ENCODE measurements around the gene EBPL. TPM values are rescaled to one million over a fixed set of nuclear protein-coding genes. Genes with fewer than 3 reads are reported as not detected.
A peak's percentile ranks its signal among the peaks of the same experiment; 100 is the strongest.

EBPL gene
- total and polyA plus RNA-seq, 11 donors: 3.2 to 13.8 (median 5.8) TPM

DNA sequence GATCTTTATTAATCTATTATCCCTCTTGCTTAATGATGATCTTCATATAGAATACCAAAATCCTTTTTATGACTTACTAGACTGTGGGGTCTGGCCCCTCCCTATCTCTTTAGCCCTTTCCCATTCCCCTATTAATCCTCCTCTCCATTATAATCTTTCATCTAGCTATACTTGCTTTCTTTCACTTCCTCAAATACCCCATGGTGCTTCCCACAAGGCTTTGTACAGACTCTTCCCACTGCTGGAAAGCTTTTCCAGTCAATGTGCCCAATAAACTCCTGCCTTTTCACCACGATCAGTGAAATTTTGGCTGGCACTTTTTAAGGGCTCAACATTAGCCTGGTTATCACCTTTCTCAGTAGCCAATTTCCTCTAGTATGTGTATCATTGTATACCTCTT lies 3.2 kb upstream of the EBPL start:
- H3K4me3 ChIP-seq: no peak overlapping the region
- no peak for ATAC-seq
- H3K36me3 ChIP-seq: peaks cover 0 to 14% (median 1%) of the 10 kb centered on the region in 9 donors
- intact Hi-C loops (cut with DNase I): loop anchor here in 7 of 10 donors (2.0 to 10.0 kb wide), 3 partner anchors 28 to 98 kb away; partner anchors contain the start of gene KPNA3 (in 5 of the 7)
- TF ChIP-seq POLR2A (IDR thresholded peaks at IDR 0.05): no peak
- TF ChIP-seq, protein P1, sequence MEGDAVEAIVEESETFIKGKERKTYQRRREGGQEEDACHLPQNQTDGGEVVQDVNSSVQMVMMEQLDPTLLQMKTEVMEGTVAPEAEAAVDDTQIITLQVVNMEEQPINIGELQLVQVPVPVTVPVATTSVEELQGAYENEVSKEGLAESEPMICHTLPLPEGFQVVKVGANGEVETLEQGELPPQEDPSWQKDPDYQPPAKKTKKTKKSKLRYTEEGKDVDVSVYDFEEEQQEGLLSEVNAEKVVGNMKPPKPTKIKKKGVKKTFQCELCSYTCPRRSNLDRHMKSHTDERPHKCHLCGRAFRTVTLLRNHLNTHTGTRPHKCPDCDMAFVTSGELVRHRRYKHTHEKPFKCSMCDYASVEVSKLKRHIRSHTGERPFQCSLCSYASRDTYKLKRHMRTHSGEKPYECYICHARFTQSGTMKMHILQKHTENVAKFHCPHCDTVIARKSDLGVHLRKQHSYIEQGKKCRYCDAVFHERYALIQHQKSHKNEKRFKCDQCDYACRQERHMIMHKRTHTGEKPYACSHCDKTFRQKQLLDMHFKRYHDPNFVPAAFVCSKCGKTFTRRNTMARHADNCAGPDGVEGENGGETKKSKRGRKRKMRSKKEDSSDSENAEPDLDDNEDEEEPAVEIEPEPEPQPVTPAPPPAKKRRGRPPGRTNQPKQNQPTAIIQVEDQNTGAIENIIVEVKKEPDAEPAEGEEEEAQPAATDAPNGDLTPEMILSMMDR (IDR thresholded peaks at IDR 0.05): no peak
- WGBS, 4 donors: 84 to 92% (median 85%) methylated on average over 1 of the region's 1 CpG
- peaks cover 0 to 15% (median 6%) of the 10 kb centered on the region in 12 donors for H3K4me1 ChIP-seq
- DNase-seq: no peak
- H3K27ac ChIP-seq: no peak overlapping the region
- no peaks in the 10 kb centered on the region for H3K9me3 ChIP-seq
- no peaks in the 10 kb centered on the region for H3K27me3 ChIP-seq

DNA sequence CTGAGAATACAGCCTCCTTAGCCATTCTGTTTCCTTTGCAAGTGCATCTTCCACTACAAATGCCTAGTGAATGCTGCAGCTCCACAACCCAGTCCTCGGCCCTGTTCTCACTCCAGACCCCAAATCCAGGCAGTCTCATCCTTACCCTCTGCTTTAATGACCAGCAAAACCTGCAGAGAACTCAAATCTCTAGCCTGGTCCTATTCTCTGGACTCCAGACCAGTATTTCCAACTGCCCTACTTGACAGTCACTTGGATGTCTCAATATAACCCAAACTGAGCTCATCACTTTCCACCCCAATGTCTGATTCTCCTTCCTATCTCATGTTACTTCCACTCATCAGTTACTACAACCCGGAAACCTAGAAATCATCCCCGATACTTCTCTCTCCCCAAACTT lies 2.6 kb upstream of the EBPL start:
- no peak for ATAC-seq
- DNase-seq: no peak
- Histone ChIP-seq H3K27me3 (no peaks in the 10 kb centered on the region), H3K27ac (no peak overlapping the region), H3K9me3 (no peaks in the 10 kb centered on the region), H3K4me1 (peaks cover 0 to 15% (median 6%) of the 10 kb centered on the region in 12 donors), H3K4me3 (no peak overlapping the region), H3K36me3 (peaks cover 0 to 14% (median 0%) of the 10 kb centered on the region in 9 donors)
- intact Hi-C loops (cut with DNase I): loop anchor here in 7 of 10 donors (2.0 to 10.0 kb wide), 3 partner anchors 29 to 98 kb away; partner anchors contain the start of gene KPNA3 (in 5 of the 7)
- WGBS, 4 donors: 78 to 82% (median 79%) methylated on average over 3 of the region's 3 CpGs
- TF ChIP-seq, protein P1 (IDR thresholded peaks at IDR 0.05): no peak
- TF ChIP-seq POLR2A (IDR thresholded peaks at IDR 0.05): no peak

DNA sequence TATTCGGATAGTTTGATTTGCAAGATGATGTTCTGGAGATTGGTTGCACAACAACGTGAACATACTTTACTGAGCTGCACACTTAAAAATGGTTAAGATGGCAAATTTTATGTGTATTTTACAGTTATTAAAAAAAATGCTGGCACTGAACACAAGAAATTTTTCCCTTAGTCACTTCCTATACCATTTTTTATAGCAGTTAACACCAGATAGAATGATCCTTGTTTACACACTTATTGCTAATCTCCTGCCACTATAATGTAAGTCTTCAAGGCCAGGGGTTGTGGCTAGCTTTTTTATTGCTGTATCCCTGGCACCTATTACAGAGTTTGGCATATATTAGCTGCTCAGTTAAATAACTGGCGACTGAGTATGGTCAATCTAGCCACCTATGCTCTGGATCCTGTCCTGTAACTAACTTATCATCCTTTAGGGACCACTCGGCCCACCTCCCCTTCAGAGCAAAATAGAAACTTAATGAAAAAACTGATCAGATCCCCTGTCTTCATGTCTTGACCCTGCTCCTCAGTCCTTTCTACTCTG lies 2.0 kb upstream of the EBPL start:
- intact Hi-C loops (cut with DNase I): loop anchor here in 7 of 10 donors (5.0 to 10.0 kb wide), 2 partner anchors 92 to 99 kb away; partner anchors contain the start of gene KPNA3 (in 5 of the 7)
- 86 to 94% (median 89%) methylated on average over 4 of the region's 4 CpGs for WGBS, 4 donors
- no peak for ATAC-seq
- TF ChIP-seq, protein P1 (IDR thresholded peaks at IDR 0.05): no peak
- TF ChIP-seq POLR2A (IDR thresholded peaks at IDR 0.05): no peak
- H3K4me3 ChIP-seq: no peak overlapping the region
- peaks cover 0 to 13% (median 0%) of the 10 kb centered on the region in 9 donors for H3K36me3 ChIP-seq
- no peaks in the 10 kb centered on the region for H3K9me3 ChIP-seq
- no peak for DNase-seq
- peaks cover 0 to 15% (median 6%) of the 10 kb centered on the region in 12 donors for H3K4me1 ChIP-seq
- no peak overlapping the region for H3K27ac ChIP-seq
- no peaks in the 10 kb centered on the region for H3K27me3 ChIP-seq

DNA sequence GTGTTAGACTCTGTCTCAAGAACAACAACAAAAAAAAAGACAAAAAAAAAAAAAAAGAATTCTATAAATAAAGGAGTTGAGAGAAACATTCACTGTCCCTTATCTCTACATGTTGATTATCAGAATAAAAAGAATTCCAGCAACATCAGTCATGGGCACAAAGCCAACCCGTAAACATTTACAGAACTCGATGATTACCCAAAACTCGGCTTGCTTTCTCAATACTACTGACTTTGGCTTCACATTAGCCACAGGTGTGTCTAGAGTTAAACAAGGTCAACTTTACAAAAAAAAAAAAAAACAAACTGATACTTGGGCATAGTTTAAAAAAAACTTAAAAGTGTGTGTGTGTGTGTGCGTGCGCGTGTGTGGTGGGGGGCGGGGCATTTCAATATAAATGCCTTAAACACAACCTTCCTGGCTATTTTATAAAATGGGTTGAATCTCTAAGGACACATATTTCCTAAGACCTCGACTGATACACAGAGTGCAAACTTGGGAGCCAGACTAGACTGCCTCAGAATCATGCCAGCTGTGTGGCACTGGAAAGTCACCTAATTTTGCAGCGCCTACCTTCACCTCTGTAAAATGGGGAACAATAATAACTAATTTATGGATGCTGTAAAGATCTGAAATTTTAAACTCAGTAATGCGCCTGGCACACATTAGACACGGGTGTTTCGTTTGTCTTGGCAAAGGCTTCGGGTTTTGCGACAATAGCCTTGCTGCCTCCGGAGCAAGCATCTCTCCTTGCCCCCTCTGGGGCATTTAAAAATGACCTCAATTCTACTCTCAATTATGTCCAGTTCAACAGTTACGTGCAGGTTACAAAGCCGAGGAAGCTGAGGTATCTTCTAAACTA lies 922 bp downstream of the EBPL start:
- 11 to 16% (median 11%) methylated on average over 17 of the region's 17 CpGs for WGBS, 4 donors
- Histone ChIP-seq H3K4me3 (peak overlapping the region; percentile 18 to 97 (median 74)), H3K36me3 (peaks cover 0 to 9% (median 0%) of the 10 kb centered on the region in 9 donors), H3K27ac (peak overlapping the region in 10 of 12 donors; percentile 17 to 90 (median 77)), H3K4me1 (peaks cover 0 to 15% (median 6%) of the 10 kb centered on the region in 12 donors), H3K27me3 (no peaks in the 10 kb centered on the region), H3K9me3 (no peaks in the 10 kb centered on the region)
- intact Hi-C loops (cut with DNase I): loop anchor here in 7 of 10 donors (5.0 to 10.0 kb wide), 2 partner anchors 94 to 102 kb away; partner anchors contain the start of gene KPNA3 (in 5 of the 7)
- TF ChIP-seq POLR2A (IDR thresholded peaks at IDR 0.05): no peak
- TF ChIP-seq, protein P1 (IDR thresholded peaks at IDR 0.05): no peak
- no peak for DNase-seq
- no peak for ATAC-seq

Data from heart left ventricle (tissue), 16 donors.